Skeletal muscle tissue (tissue), 4 donors: ENCODE results near the gene VARS2. TPM values are rescaled to one million over a fixed set of nuclear protein-coding genes. Genes with fewer than 3 reads are reported as not detected.

Source experiments
- H3K27ac ChIP-seq: one replicate; pipeline ENCODE4 v1.7.0; 2013; ENCODE audit warnings: mild to moderate bottlenecking, low read depth, low read length, inconsistent platforms
- H3K27me3 ChIP-seq, 3 donors: one replicate each; pipeline ENCODE4 v1.7.0; 2013; ENCODE audit warnings: low read length in 3 of 3; ENCODE audit not compliant: control insufficient read depth in 3 of 3, insufficient read depth in 3 of 3
- H3K36me3 ChIP-seq, 3 donors: one replicate each; pipeline ENCODE4 v1.7.0; 2013; ENCODE audit warnings: low read length in 3 of 3; ENCODE audit not compliant: control insufficient read depth in 3 of 3, insufficient read depth in 3 of 3
- H3K4me1 ChIP-seq, 3 donors: one replicate each; pipeline ENCODE4 v1.7.0; 2013; ENCODE audit warnings: low read length in 3 of 3, mild to moderate bottlenecking in 3 of 3; ENCODE audit not compliant: control insufficient read depth in 3 of 3, insufficient read depth in 3 of 3
- H3K4me3 ChIP-seq, 3 donors: one replicate each; pipeline ENCODE4 v1.7.0; 2013; ENCODE audit warnings: low read length in 3 of 3
- H3K9ac ChIP-seq, 3 donors: one replicate each; pipeline ENCODE4 v1.7.0; 2013; ENCODE audit warnings: low read length in 3 of 3, mild to moderate bottlenecking in 3 of 3, moderate library complexity in 2 of 3, low read depth in 1 of 3
- H3K9me3 ChIP-seq, 3 donors: one replicate each; pipeline ENCODE4 v1.7.0; 2013; ENCODE audit warnings: low read length in 3 of 3; ENCODE audit not compliant: control insufficient read depth in 3 of 3
- total RNA-seq: library from RNA; depleted of rRNA; stranded (reverse); fragments of >200 nt; gene quantifications from one replicate; pipeline ENCODE4 v1.2.3, GENCODE V29; 2014
- donor health status: Osteomylitis.

Gene VARS2
- total RNA-seq, 1 donor from 2014 or later, result 12.5 TPM

GRCh38 chr6:30954631-30955366 is 40.8 kb downstream of the VARS2 start:
- H3K9me3 ChIP-seq, result no peaks in the 10 kb centered on the region
- H3K4me1 ChIP-seq, result peaks cover 7 to 19% (median 13%) of the 10 kb centered on the region in 3 donors
- no peak overlapping the region for H3K27ac ChIP-seq
- H3K4me3 ChIP-seq, result peak overlapping the region in 2 of 3 donors; percentile 67 to 72
- H3K36me3 ChIP-seq, result peaks cover 0 to 2% (median 0%) of the 10 kb centered on the region in 3 donors
- peak overlapping the region; percentile 51 to 74 (median 68) for H3K9ac ChIP-seq
- H3K27me3 ChIP-seq, result peaks cover 0 to 7% (median 5%) of the 10 kb centered on the region in 3 donors

- no peaks in the 10 kb centered on the region for H3K9me3 ChIP-seq
- H3K27ac ChIP-seq, result peak overlapping the region; percentile 49
- H3K9ac ChIP-seq, result peak overlapping the region; percentile 51 to 74 (median 68)
- peak overlapping the region; percentile 42 to 72 (median 67) for H3K4me3 ChIP-seq
- peaks cover 0 to 7% (median 5%) of the 10 kb centered on the region in 3 donors for H3K27me3 ChIP-seq
- H3K36me3 ChIP-seq, result peaks cover 0 to 2% (median 0%) of the 10 kb centered on the region in 3 donors
- peaks cover 7 to 19% (median 13%) of the 10 kb centered on the region in 3 donors for H3K4me1 ChIP-seq
These were observed 41.5 kb downstream of the VARS2 start for GRCh38 chr6:30955367-30956042.

- H3K36me3 ChIP-seq, result no peaks in the 10 kb centered on the region
- peaks cover 0 to 7% (median 5%) of the 10 kb centered on the region in 3 donors for H3K27me3 ChIP-seq
- H3K4me1 ChIP-seq, result peaks cover 7 to 19% (median 13%) of the 10 kb centered on the region in 3 donors
- no peak overlapping the region for H3K4me3 ChIP-seq
- H3K9me3 ChIP-seq, result no peaks in the 10 kb centered on the region
- H3K27ac ChIP-seq, result no peak overlapping the region
- H3K9ac ChIP-seq, result no peak overlapping the region
These were observed 43.7 kb downstream of the VARS2 start for GRCh38 chr6:30957716-30958115.

DNA sequence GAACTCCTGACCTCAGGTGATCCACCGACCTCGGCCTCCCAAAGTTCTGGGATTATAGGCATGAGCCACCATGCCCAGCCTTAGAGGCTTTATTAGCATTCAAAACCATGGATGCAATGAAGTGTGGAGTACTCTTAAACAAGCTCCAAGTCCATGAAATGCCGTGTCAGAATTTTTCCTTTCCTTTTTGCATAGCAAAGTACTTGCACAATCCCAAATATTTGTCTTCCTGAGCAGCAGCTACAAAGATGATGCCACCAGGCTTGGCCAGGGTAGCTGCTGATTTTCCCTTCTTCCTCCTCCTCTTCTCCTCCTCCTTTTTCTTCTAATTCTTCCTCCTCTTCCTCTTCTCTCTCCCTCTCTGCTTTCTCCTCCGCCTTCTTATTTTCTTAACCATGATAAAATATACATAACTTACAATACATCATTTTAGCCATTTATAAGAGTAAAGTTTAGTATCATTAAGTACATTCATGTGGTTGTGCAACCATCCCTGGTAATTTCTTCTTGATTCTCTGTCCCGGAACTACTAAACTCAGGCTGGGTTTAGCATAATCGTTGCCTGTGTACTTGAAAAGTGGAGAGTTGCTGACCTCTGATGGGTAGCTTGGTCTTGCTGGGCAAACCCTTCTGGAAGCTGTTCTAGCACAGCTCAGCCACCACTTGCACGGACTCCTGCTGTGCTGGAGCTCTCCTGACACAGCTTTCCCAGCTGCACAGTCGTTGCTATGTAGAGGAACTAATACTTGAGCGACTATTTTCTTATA is 47.1 kb downstream of the VARS2 start:
- no peaks in the 10 kb centered on the region for H3K36me3 ChIP-seq
- no peak overlapping the region for H3K4me3 ChIP-seq
- H3K9ac ChIP-seq, result no peak overlapping the region
- H3K27me3 ChIP-seq, result peaks cover 3 to 7% (median 5%) of the 10 kb centered on the region in 3 donors
- H3K9me3 ChIP-seq, result no peaks in the 10 kb centered on the region
- H3K4me1 ChIP-seq, result peaks cover 0 to 3% (median 3%) of the 10 kb centered on the region in 3 donors
- H3K27ac ChIP-seq, result no peak overlapping the region

DNA sequence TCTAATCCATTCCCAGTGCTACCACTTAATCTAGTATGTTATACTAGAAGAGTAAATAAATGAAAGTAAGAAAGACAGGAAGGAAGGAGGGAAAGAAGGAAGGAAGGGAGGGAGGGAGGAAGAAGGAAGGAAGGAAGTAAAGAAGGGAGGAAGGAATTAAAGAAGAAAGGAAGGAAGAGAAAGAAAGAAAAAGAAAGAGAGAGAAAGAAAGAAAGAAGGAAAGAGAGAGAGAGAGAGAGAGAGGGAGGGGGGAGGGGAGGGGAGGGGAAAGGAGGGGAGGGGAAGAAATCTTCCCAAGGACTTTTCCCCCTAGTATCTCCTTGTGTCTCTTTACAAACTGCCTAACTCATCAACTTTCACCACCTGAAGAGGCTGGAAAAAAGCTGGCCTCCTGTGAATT is 48.7 kb downstream of the VARS2 start:
- no peaks in the 10 kb centered on the region for H3K4me1 ChIP-seq

GRCh38 chr6:30963641-30964040 is 49.6 kb downstream of the VARS2 start:
- Histone ChIP-seq H3K36me3 (no peaks in the 10 kb centered on the region), H3K9ac (no peak overlapping the region), H3K4me3 (no peak overlapping the region), H3K4me1 (no peaks in the 10 kb centered on the region), H3K27me3 (peaks cover 0 to 3% (median 2%) of the 10 kb centered on the region in 3 donors), H3K9me3 (no peaks in the 10 kb centered on the region), H3K27ac (no peak overlapping the region)

More for the DNA sequence above, 48.7 kb downstream of the VARS2 start:
- H3K27ac ChIP-seq, result no peak overlapping the region
- H3K36me3 ChIP-seq, result no peaks in the 10 kb centered on the region
- no peak overlapping the region for H3K4me3 ChIP-seq
- peaks cover 2 to 3% (median 2%) of the 10 kb centered on the region in 3 donors for H3K27me3 ChIP-seq
- no peaks in the 10 kb centered on the region for H3K9me3 ChIP-seq
- no peak overlapping the region for H3K9ac ChIP-seq

DNA sequence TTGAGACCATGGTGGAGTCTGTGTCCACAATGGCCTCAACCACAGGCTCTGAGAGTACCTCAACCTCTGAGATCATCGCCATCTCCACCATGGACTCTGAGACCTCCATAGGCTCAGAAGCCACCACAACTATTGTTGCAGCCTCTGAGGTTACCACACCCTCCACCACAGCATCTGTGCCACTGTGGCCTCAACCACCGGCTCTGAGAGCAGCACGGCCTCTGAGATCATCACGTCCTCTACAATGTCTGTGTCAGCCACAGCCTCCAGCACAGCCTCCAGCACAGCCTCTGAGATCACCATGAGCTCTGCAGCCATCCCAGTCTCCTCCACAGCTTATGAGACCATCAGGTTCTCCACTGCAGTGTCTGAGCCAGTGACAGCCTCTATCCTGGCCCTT is 50.0 kb downstream of the VARS2 start:
- Histone ChIP-seq H3K4me1 (no peaks in the 10 kb centered on the region), H3K9ac (no peak overlapping the region), H3K36me3 (no peaks in the 10 kb centered on the region), H3K9me3 (no peaks in the 10 kb centered on the region), H3K27me3 (peaks cover 0 to 3% (median 2%) of the 10 kb centered on the region in 3 donors), H3K4me3 (no peak overlapping the region), H3K27ac (no peak overlapping the region)

DNA sequence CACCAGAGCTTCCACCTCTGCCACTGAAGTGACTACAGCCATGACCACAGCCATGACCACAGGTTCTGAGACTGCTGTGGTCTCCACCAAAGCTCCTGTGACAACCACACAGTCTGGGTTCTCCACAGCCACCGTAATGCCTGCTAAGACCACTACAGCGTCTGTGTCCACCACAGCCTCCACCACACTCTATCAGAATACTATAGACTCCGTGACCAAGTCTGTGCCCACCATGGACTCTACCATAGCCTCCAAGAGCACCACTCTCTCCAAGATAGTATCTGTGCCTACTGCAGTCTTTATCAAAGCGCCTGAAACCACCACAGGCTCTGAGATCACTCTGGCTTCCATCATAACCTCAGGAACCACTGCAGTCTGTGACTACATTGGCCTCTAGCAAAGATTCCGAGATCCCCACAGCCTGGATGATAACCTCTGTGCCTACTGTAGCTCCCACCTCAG is 51.1 kb downstream of the VARS2 start:
- peaks cover 0 to 3% (median 2%) of the 10 kb centered on the region in 3 donors for H3K27me3 ChIP-seq
- H3K27ac ChIP-seq, result no peak overlapping the region

DNA sequence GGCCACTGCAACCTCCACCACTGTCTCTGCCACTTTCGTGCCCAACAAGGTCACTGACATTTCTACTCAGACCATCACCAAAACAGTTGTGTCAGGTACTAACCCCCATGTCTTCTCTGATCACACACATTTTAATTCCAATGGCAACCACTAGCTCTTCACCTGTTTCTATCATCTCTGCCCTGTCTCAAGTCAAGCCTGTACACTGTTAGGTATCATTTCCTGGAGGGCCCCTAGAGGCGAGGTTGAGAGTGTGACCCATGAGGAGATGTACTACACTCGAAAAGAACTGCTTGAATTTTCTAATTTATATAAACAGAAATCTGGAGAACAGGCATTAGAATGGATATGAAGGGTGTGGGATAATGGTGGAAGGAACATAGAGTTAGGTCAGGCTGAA is 52.1 kb downstream of the VARS2 start:
- Histone ChIP-seq H3K27me3 (peaks cover 0 to 3% (median 2%) of the 10 kb centered on the region in 3 donors), H3K27ac (no peak overlapping the region), H3K9ac (no peak overlapping the region), H3K4me1 (no peaks in the 10 kb centered on the region), H3K9me3 (no peaks in the 10 kb centered on the region), H3K36me3 (no peaks in the 10 kb centered on the region), H3K4me3 (no peak overlapping the region)

More for the DNA sequence above, 51.1 kb downstream of the VARS2 start:
- Histone ChIP-seq H3K36me3 (no peaks in the 10 kb centered on the region), H3K9me3 (no peaks in the 10 kb centered on the region), H3K4me1 (no peaks in the 10 kb centered on the region), H3K9ac (no peak overlapping the region), H3K4me3 (no peak overlapping the region)
